ENCODE results near the gene CCKAR. TPM values are rescaled to one million over a fixed set of nuclear protein-coding genes. Genes with fewer than 3 reads are reported as not detected.

The CCKAR gene
- polyA plus RNA-seq, 1 donor (not counting 4 experiments of a cell fraction or from before 2014, with no cell fraction given) = not detected

DNA sequence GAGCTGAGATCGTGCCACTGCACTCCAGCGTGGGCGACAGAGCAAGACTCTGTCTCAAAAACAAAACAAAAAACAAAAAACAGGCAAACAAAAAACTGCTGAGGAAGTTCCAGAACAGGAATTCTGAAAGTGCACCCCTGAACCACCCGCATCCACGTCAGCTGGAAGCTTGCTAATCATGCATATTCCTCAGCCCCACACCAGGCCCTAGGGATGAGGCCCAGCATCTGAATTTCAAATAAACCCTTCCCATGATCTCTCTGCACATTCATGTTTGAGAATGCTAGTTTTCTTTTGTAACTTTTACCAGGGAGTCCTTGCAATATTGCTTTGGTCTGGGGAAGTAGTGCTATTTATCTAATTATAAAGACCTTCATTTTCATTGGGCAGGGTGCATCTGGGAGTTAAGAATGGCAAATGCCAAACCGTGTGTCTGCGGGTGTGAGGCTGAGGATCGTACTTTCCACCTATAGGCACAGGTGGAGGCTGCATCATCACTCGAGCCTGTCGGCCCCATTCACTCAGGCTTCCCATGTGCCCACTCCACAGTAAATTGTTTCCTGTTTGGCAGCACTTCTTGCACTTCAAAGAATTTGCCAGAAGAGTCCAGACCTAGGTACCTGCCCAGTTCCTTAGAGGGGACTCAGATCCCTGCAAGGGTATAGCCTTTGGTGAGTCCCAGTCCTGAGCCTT, 23.6 kb downstream of the CCKAR start:
- Histone ChIP-seq H3K4me3 (ENCODE audit: control insufficient read depth in 2 of 3, extremely low read depth in 1 of 3, insufficient read depth in 2 of 3, low read depth in 1 of 3, low read length in 3 of 3) (no peak overlapping the region), H3K27me3 (ENCODE audit: control insufficient read depth, extremely low read depth, insufficient read depth, low read length) (no peaks in the 10 kb centered on the region), H3K9me1 (ENCODE audit: control insufficient read depth, extremely low read depth, insufficient read depth, low read length) (no peaks in the 10 kb centered on the region), H3K9me3 (ENCODE audit: control insufficient read depth, low read depth, low read length) (no peaks in the 10 kb centered on the region), H3K4me1 (ENCODE audit: control insufficient read depth, extremely low read depth, insufficient read depth, low read length) (no peaks in the 10 kb centered on the region), H3K79me2 (ENCODE audit: control insufficient read depth, insufficient read depth, low read length) (no peaks in the 10 kb centered on the region), H3K27ac (ENCODE audit: control insufficient read depth, insufficient read depth, low read length) (no peak overlapping the region), H3K4me2 (ENCODE audit: control insufficient read depth, extremely low read depth, insufficient read depth, low read depth, low read length) (no peak overlapping the region), H3K9ac (ENCODE audit: control insufficient read depth, extremely low read depth, insufficient read depth, low read length) (no peak overlapping the region), H3K36me3 (ENCODE audit: control insufficient read depth in 2 of 2, extremely low read depth in 1 of 2, insufficient read depth in 2 of 2, low read length in 2 of 2) (no peaks in the 10 kb centered on the region), H4K20me1 (ENCODE audit: control insufficient read depth, extremely low read depth, insufficient read depth, low read length) (no peaks in the 10 kb centered on the region), H2AFZ (ENCODE audit: control insufficient read depth, low read length) (no peak overlapping the region)
- no peak for TF ChIP-seq EZH2 (IDR thresholded peaks at IDR 0.05; ENCODE audit: low read length)
- TF ChIP-seq, protein P1, sequence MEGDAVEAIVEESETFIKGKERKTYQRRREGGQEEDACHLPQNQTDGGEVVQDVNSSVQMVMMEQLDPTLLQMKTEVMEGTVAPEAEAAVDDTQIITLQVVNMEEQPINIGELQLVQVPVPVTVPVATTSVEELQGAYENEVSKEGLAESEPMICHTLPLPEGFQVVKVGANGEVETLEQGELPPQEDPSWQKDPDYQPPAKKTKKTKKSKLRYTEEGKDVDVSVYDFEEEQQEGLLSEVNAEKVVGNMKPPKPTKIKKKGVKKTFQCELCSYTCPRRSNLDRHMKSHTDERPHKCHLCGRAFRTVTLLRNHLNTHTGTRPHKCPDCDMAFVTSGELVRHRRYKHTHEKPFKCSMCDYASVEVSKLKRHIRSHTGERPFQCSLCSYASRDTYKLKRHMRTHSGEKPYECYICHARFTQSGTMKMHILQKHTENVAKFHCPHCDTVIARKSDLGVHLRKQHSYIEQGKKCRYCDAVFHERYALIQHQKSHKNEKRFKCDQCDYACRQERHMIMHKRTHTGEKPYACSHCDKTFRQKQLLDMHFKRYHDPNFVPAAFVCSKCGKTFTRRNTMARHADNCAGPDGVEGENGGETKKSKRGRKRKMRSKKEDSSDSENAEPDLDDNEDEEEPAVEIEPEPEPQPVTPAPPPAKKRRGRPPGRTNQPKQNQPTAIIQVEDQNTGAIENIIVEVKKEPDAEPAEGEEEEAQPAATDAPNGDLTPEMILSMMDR (optimal IDR thresholded peaks at IDR 0.05 in 1 of 3, IDR thresholded peaks at IDR 0.05 in 1 of 3, conservative IDR thresholded peaks at IDR 0.05 in 1 of 3; ENCODE audit: extremely low read depth in 1 of 3, insufficient read depth in 2 of 3, low read length in 3 of 3) = no peak
- dilution Hi-C loops (cut with MboI; ENCODE audit: extremely low pct_ligation_motif_present, low sequenced_read_pairs) = no loop called here
- FAIRE-seq (no peak), DNase-seq (ENCODE audit: low read depth, low spot score) (no peak)

DNA sequence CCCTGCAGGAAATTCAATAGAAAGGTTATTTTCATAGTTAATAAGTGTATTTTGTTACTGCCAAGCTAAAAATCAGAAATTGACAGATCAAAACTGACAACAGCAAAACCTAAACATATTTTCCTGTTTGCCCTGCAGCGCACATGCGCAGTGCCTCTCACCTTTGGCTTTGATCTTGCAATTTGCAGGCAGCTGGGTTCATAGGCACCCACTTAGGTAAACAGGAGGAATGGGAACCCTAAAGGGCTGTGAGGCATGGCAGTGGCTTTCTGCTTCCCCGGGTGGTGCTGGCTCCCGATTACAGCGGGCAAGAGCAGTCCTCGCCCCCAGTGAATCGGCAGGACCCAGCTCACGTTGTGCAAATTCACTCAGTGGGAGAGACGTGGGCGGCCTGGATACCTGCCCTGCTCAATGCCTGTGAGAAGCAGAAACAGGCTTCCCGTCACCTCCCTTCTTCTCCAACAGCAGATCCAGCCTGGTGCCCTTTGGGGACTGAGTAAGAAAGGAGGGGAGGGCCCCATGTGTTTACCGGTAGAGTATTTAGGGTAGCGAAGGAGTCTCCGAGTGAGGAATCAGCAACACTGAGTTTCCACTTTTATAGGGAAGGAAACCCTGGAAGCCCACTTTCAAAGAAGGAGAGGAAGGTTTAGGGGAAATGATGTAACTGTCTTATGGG, 25.7 kb downstream of the CCKAR start:
- no peaks in the 10 kb centered on the region for H3K79me2 ChIP-seq (ENCODE audit: control insufficient read depth, insufficient read depth, low read length)
- no peaks in the 10 kb centered on the region for H3K9me3 ChIP-seq (ENCODE audit: control insufficient read depth, low read depth, low read length)
- no peaks in the 10 kb centered on the region for H3K27me3 ChIP-seq (ENCODE audit: control insufficient read depth, extremely low read depth, insufficient read depth, low read length)
- DNase-seq (ENCODE audit: low read depth, low spot score) (no peak), FAIRE-seq (no peak)
- H3K27ac ChIP-seq (ENCODE audit: control insufficient read depth, insufficient read depth, low read length) = no peak overlapping the region
- no peaks in the 10 kb centered on the region for H4K20me1 ChIP-seq (ENCODE audit: control insufficient read depth, extremely low read depth, insufficient read depth, low read length)
- no peak overlapping the region for H3K4me3 ChIP-seq (ENCODE audit: control insufficient read depth in 2 of 3, extremely low read depth in 1 of 3, insufficient read depth in 2 of 3, low read depth in 1 of 3, low read length in 3 of 3)
- no peak overlapping the region for H3K4me2 ChIP-seq (ENCODE audit: control insufficient read depth, extremely low read depth, insufficient read depth, low read depth, low read length)
- H3K9ac ChIP-seq (ENCODE audit: control insufficient read depth, extremely low read depth, insufficient read depth, low read length) = no peak overlapping the region
- H3K36me3 ChIP-seq (ENCODE audit: control insufficient read depth in 2 of 2, extremely low read depth in 1 of 2, insufficient read depth in 2 of 2, low read length in 2 of 2) = no peaks in the 10 kb centered on the region
- dilution Hi-C loops (cut with MboI; ENCODE audit: extremely low pct_ligation_motif_present, low sequenced_read_pairs) = no loop called here
- peaks cover 2% of the 10 kb centered on the region for H3K9me1 ChIP-seq (ENCODE audit: control insufficient read depth, extremely low read depth, insufficient read depth, low read length)
- H2AFZ ChIP-seq (ENCODE audit: control insufficient read depth, low read length) = no peak overlapping the region
- H3K4me1 ChIP-seq (ENCODE audit: control insufficient read depth, extremely low read depth, insufficient read depth, low read length) = no peaks in the 10 kb centered on the region
- TF ChIP-seq, protein P1 (optimal IDR thresholded peaks at IDR 0.05 in 1 of 3, IDR thresholded peaks at IDR 0.05 in 1 of 3, conservative IDR thresholded peaks at IDR 0.05 in 1 of 3; ENCODE audit: extremely low read depth in 1 of 3, insufficient read depth in 2 of 3, low read length in 3 of 3) = no peak
- no peak for TF ChIP-seq EZH2 (IDR thresholded peaks at IDR 0.05; ENCODE audit: low read length)
